ENCODE measurements around the gene GOLGA6L7. TPM values are rescaled to one million over a fixed set of nuclear protein-coding genes. Genes with fewer than 3 reads are reported as not detected.
A peak's percentile ranks its signal among the peaks of the same experiment; 100 is the strongest.
"Not testable (repeated sequence)": the region's sequence is repeated elsewhere in the genome, so short reads cannot be mapped to it uniquely, and the experiment has no call there.

GOLGA6L7 gene
- total RNA-seq, 8 experiments from 2014 or later, result 0.21 to 1.4 (median 0.46) TPM; not detected in 3

GRCh38 chr15:28854578-28854977 lies 6.1 kb upstream of the GOLGA6L7 start:
- 17 to 86% (median 60%) methylated on average over 1 to 2 of the region's 2 CpGs; no CpG with 5 or more reads in 5 of the 10 experiments for whole genome bisulfite sequencing, 10 experiments
- H3K4me3 ChIP-seq; in situ Hi-C loops (cut with MboI; ENCODE audit: low pct_unique_long_range_greater_than_20kb in 2 of 9, low sequenced_read_pairs in 9 of 9, unreplicated experiment in 9 of 9); H3K27ac ChIP-seq; ATAC-seq (replicated peaks in 6 of 8); H3K4me1 ChIP-seq (replicated peaks in 1 of 2): not testable (repeated sequence)

- H3K27ac ChIP-seq; in situ Hi-C loops (cut with MboI; ENCODE audit: low pct_unique_long_range_greater_than_20kb in 2 of 9, low sequenced_read_pairs in 9 of 9, unreplicated experiment in 9 of 9); H3K4me1 ChIP-seq (replicated peaks in 1 of 2); ATAC-seq (replicated peaks in 6 of 8); H3K4me3 ChIP-seq: not testable (repeated sequence)
- 0 to 51% (median 24%) methylated on average over 1 to 5 of the region's 5 CpGs; no CpG with 5 or more reads in 2 of the 10 experiments for WGBS, 10 experiments
These were observed 5.2 kb upstream of the GOLGA6L7 start for GRCh38 chr15:28853654-28854053.

GRCh38 chr15:28849766-28850165 lies 1.3 kb upstream of the GOLGA6L7 start:
- H3K4me1 ChIP-seq (replicated peaks in 1 of 2); H3K4me3 ChIP-seq; in situ Hi-C loops (cut with MboI; ENCODE audit: low pct_unique_long_range_greater_than_20kb in 2 of 9, low sequenced_read_pairs in 9 of 9, unreplicated experiment in 9 of 9); ATAC-seq (replicated peaks in 6 of 8); H3K27ac ChIP-seq: not testable (repeated sequence)
- no CpG with 5 or more reads among the region's 31 CpGs for WGBS, 10 experiments

- WGBS, 10 experiments, result no CpG with 5 or more reads among the region's 17 CpGs
- H3K27ac ChIP-seq; H3K4me1 ChIP-seq (replicated peaks in 1 of 2); H3K4me3 ChIP-seq; ATAC-seq (replicated peaks in 6 of 8); in situ Hi-C loops (cut with MboI; ENCODE audit: low pct_unique_long_range_greater_than_20kb in 2 of 9, low sequenced_read_pairs in 9 of 9, unreplicated experiment in 9 of 9): not testable (repeated sequence)
These were observed 827 bp upstream of the GOLGA6L7 start for GRCh38 chr15:28849271-28849670.

- H3K27ac ChIP-seq; in situ Hi-C loops (cut with MboI; ENCODE audit: low pct_unique_long_range_greater_than_20kb in 2 of 9, low sequenced_read_pairs in 9 of 9, unreplicated experiment in 9 of 9); H3K4me3 ChIP-seq; ATAC-seq (replicated peaks in 6 of 8); H3K4me1 ChIP-seq (replicated peaks in 1 of 2): not testable (repeated sequence)
- no CpG with 5 or more reads among the region's 9 CpGs for WGBS, 10 experiments
These were observed 485 bp downstream of the GOLGA6L7 start for GRCh38 chr15:28847959-28848358.

GRCh38 chr15:28847247-28847646 lies 1.2 kb downstream of the GOLGA6L7 start:
- in situ Hi-C loops (cut with MboI; ENCODE audit: low pct_unique_long_range_greater_than_20kb in 2 of 9, low sequenced_read_pairs in 9 of 9, unreplicated experiment in 9 of 9); ATAC-seq (replicated peaks in 6 of 8); H3K27ac ChIP-seq; H3K4me1 ChIP-seq (replicated peaks in 1 of 2); H3K4me3 ChIP-seq: not testable (repeated sequence)
- WGBS, 10 experiments, result no CpG with 5 or more reads among the region's 5 CpGs

GRCh38 chr15:28844147-28844546 lies 4.3 kb downstream of the GOLGA6L7 start:
- H3K4me3 ChIP-seq; H3K27ac ChIP-seq; ATAC-seq (replicated peaks in 6 of 8); in situ Hi-C loops (cut with MboI; ENCODE audit: low pct_unique_long_range_greater_than_20kb in 2 of 9, low sequenced_read_pairs in 9 of 9, unreplicated experiment in 9 of 9); H3K4me1 ChIP-seq (replicated peaks in 1 of 2): not testable (repeated sequence)
- WGBS, 10 experiments, result 90% methylated on average over 2 of the region's 14 CpGs; no CpG with 5 or more reads in 9 of the 10 experiments

- in situ Hi-C loops (cut with MboI; ENCODE audit: low pct_unique_long_range_greater_than_20kb in 2 of 9, low sequenced_read_pairs in 9 of 9, unreplicated experiment in 9 of 9); H3K4me1 ChIP-seq (replicated peaks in 1 of 2); H3K27ac ChIP-seq; H3K4me3 ChIP-seq; ATAC-seq (replicated peaks in 6 of 8): not testable (repeated sequence)
- 73 to 100% (median 99%) methylated on average over 3 to 7 of the region's 12 CpGs; no CpG with 5 or more reads in 6 of the 10 experiments for WGBS, 10 experiments
These were observed 4.9 kb downstream of the GOLGA6L7 start for GRCh38 chr15:28843520-28843919.

GRCh38 chr15:28842210-28842609 lies 6.2 kb downstream of the GOLGA6L7 start:
- H3K4me1 ChIP-seq (replicated peaks in 1 of 2); in situ Hi-C loops (cut with MboI; ENCODE audit: low pct_unique_long_range_greater_than_20kb in 2 of 9, low sequenced_read_pairs in 9 of 9, unreplicated experiment in 9 of 9); H3K27ac ChIP-seq; H3K4me3 ChIP-seq: not testable (repeated sequence)
- peak in 3 of 8 experiments; percentile 53 to 65 (median 60) for ATAC-seq (replicated peaks in 6 of 8)
- WGBS, 10 experiments, result 54 to 90% (median 76%) methylated on average over 1 to 6 of the region's 11 CpGs; no CpG with 5 or more reads in 2 of the 10 experiments

- in situ Hi-C loops (cut with MboI; ENCODE audit: low pct_unique_long_range_greater_than_20kb in 2 of 9, low sequenced_read_pairs in 9 of 9, unreplicated experiment in 9 of 9); H3K4me1 ChIP-seq (replicated peaks in 1 of 2); ATAC-seq (replicated peaks in 6 of 8); H3K4me3 ChIP-seq; H3K27ac ChIP-seq: not testable (repeated sequence)
- no CpG with 5 or more reads among the region's 9 CpGs for WGBS, 10 experiments
These were observed 8.2 kb downstream of the GOLGA6L7 start for GRCh38 chr15:28840285-28840684.

- H3K4me1 ChIP-seq (replicated peaks in 1 of 2); ATAC-seq (replicated peaks in 6 of 8); H3K4me3 ChIP-seq; in situ Hi-C loops (cut with MboI; ENCODE audit: low pct_unique_long_range_greater_than_20kb in 2 of 9, low sequenced_read_pairs in 9 of 9, unreplicated experiment in 9 of 9); H3K27ac ChIP-seq: not testable (repeated sequence)
- WGBS, 10 experiments, result 94 to 100% methylated on average over 1 to 3 of the region's 10 CpGs; no CpG with 5 or more reads in 8 of the 10 experiments
These were observed 13.4 kb downstream of the GOLGA6L7 start for GRCh38 chr15:28834957-28835585.

- WGBS, 10 experiments, result 0 to 6% methylated on average over 9 to 18 of the region's 56 CpGs; no CpG with 5 or more reads in 8 of the 10 experiments
These were observed 16.4 kb downstream of the GOLGA6L7 start for GRCh38 chr15:28831897-28832587.

GRCh38 chr15:28821420-28821819 lies 27.0 kb downstream of the GOLGA6L7 start:
- H3K4me3 ChIP-seq; in situ Hi-C loops (cut with MboI; ENCODE audit: low pct_unique_long_range_greater_than_20kb in 2 of 9, low sequenced_read_pairs in 9 of 9, unreplicated experiment in 9 of 9); ATAC-seq (replicated peaks in 6 of 8); H3K27ac ChIP-seq; H3K4me1 ChIP-seq (replicated peaks in 1 of 2): not testable (repeated sequence)
- 60 to 100% methylated on average over 1 of the region's 2 CpGs; no CpG with 5 or more reads in 8 of the 10 experiments for WGBS, 10 experiments

More at GRCh38 chr15:28831897-28832587, 16.4 kb downstream of the GOLGA6L7 start:
- ATAC-seq (replicated peaks in 6 of 8), result peak; percentile 98 to 100 (median 99)
- H3K4me1 ChIP-seq (replicated peaks in 1 of 2); in situ Hi-C loops (cut with MboI; ENCODE audit: low pct_unique_long_range_greater_than_20kb in 2 of 9, low sequenced_read_pairs in 9 of 9, unreplicated experiment in 9 of 9): not testable (repeated sequence)
- peak overlapping the region; percentile 41 to 49 (median 48) for H3K4me3 ChIP-seq
- peak overlapping the region; percentile 46 to 56 for H3K27ac ChIP-seq
